ENCODE measurements around the gene CDC42BPA.

- TF ChIP-seq CTCF (IDR thresholded peaks at IDR 0.05) = no peak
- TF ChIP-seq POLR2A (IDR thresholded peaks at IDR 0.05) = no peak
Observed at GRCh38 chr1:227333423-227333822, 15.1 kb upstream of the CDC42BPA start.
